Osteoblast (primary cell): Measurements from ENCODE around the gene HELB. TPM values are rescaled to one million over a fixed set of nuclear protein-coding genes. Genes with fewer than 3 reads are reported as not detected.

Experiments
- DNase-seq: peaks from one replicate; pipeline ENCODE4 v3.0.0; 2011; ENCODE audit warnings: low spot score, mixed read lengths; ENCODE audit not compliant: insufficient read length; ENCODE audit errors: missing footprints
- H2AFZ ChIP-seq: 2 replicates; pipeline ENCODE4 v1.6.0; 2011; ENCODE audit warnings: mild to moderate bottlenecking, low read length
- H3K27ac ChIP-seq: 2 replicates; pipeline ENCODE4 v1.5.1; 2011; ENCODE audit warnings: mild to moderate bottlenecking, low read depth, low read length, moderate library complexity
- H3K27me3 ChIP-seq: 2 replicates; pipeline ENCODE4 v1.6.0; 2012; ENCODE audit warnings: mild to moderate bottlenecking, control low read depth, inconsistent platforms, low read length, moderate library complexity; ENCODE audit not compliant: insufficient read depth
- H3K36me3 ChIP-seq: 2 replicates; pipeline ENCODE4 v1.5.1; 2011; ENCODE audit warnings: mild to moderate bottlenecking, low read length, control low read depth, moderate library complexity; ENCODE audit not compliant: insufficient read depth
- H3K4me1 ChIP-seq: 2 replicates; pipeline ENCODE4 v1.5.1; 2011; ENCODE audit warnings: mild to moderate bottlenecking, low read length, control low read depth, moderate library complexity; ENCODE audit not compliant: insufficient read depth
- H3K4me2 ChIP-seq: 2 replicates; pipeline ENCODE4 v1.6.0; 2011; ENCODE audit warnings: mild to moderate bottlenecking, low read length; ENCODE audit not compliant: insufficient read depth
- H3K4me3 ChIP-seq: fragments of 200-600 bp; sonication (generic); 3 replicates; pipeline ENCODE4 v1.5.1; 2012; ENCODE audit warnings: mild to moderate bottlenecking, low read length, inconsistent platforms; ENCODE audit not compliant: insufficient read depth
- H3K79me2 ChIP-seq: 2 replicates; pipeline ENCODE4 v1.6.0; 2012; ENCODE audit warnings: mild to moderate bottlenecking, low read length, control low read depth, inconsistent platforms; ENCODE audit not compliant: insufficient read depth
- H3K9me3 ChIP-seq: 2 replicates; pipeline ENCODE4 v1.5.1; 2011; ENCODE audit warnings: low read depth, low read length, control low read depth
- H4K20me1 ChIP-seq: 2 replicates; pipeline ENCODE4 v1.6.0; 2012; ENCODE audit warnings: mild to moderate bottlenecking, low read length, control low read depth; ENCODE audit not compliant: insufficient read depth
- total RNA-seq: library from RNA; depleted of rRNA; stranded (reverse); fragments of >200 nt; gene quantifications from 2 replicates; pipeline ENCODE4 v1.2.3, GENCODE V29; 2012
- TF ChIP-seq, protein P1 (sequence below): IDR thresholded peaks from 2 replicates; pipeline ENCODE4 v1.5.1; 2011; ENCODE audit warnings: mild to moderate bottlenecking, low read depth, low read length, moderate library complexity; ENCODE audit errors: extremely low read depth

Gene HELB
- total RNA-seq, 1 donor = 2.2 TPM

DNA sequence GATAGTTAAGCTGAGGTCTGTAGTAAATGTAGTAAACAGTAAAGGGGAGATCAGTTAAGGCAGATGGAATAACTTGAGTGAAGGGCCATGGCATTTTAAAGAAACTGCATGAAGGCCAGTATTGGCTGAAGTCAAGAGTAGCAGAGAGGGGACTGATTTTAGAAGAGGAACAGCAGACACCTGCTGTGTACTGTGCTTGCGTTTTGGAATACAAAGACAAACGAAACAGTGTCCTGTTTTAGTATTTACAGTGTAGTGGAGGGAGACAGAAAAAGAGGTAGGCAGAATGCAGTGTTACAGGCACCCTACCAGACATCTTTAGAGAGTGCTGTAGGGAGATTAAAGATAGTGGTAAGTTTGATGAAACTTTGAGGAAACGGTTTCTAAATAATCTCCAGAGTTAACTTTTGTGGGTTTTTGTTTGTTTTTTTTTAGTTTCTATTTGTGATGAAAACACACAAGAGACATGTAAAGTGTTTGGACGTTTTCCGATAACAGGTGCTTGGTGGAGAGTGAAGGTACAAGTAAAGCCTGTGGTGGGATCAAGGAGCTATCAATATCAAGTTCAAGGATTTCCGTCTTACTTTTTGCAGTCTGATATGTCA lies 2.1 kb downstream of the HELB start:
- no peaks in the 10 kb centered on the region for H4K20me1 ChIP-seq
- no peak overlapping the region for H3K4me3 ChIP-seq
- H3K4me1 ChIP-seq = peaks cover 9% of the 10 kb centered on the region
- no peaks in the 10 kb centered on the region for H3K79me2 ChIP-seq
- H3K4me2 ChIP-seq = no peak overlapping the region
- DNase-seq = no peak
- no peaks in the 10 kb centered on the region for H3K9me3 ChIP-seq
- H3K36me3 ChIP-seq = no peaks in the 10 kb centered on the region
- H3K27ac ChIP-seq = no peak overlapping the region
- H3K27me3 ChIP-seq = peaks cover 3% of the 10 kb centered on the region
- TF ChIP-seq, protein P1, sequence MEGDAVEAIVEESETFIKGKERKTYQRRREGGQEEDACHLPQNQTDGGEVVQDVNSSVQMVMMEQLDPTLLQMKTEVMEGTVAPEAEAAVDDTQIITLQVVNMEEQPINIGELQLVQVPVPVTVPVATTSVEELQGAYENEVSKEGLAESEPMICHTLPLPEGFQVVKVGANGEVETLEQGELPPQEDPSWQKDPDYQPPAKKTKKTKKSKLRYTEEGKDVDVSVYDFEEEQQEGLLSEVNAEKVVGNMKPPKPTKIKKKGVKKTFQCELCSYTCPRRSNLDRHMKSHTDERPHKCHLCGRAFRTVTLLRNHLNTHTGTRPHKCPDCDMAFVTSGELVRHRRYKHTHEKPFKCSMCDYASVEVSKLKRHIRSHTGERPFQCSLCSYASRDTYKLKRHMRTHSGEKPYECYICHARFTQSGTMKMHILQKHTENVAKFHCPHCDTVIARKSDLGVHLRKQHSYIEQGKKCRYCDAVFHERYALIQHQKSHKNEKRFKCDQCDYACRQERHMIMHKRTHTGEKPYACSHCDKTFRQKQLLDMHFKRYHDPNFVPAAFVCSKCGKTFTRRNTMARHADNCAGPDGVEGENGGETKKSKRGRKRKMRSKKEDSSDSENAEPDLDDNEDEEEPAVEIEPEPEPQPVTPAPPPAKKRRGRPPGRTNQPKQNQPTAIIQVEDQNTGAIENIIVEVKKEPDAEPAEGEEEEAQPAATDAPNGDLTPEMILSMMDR = no peak
- H2AFZ ChIP-seq = no peak overlapping the region

DNA sequence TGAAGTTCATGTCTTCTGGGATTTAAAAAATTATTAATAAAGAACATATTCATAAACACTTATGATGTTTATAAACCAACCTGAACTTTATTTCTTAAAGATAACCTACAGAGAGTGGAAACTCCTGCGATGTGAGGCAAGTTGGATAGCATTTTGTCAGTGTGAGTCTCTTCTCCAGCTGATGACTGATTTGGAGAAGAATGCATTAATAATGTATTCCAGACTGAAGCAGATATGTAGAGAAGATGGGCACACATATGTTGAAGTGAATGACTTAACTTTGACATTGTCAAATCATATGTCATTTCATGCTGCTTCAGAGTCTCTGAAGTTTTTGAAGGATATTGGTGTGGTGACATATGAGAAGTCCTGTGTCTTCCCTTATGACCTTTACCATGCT lies 7.3 kb downstream of the HELB start:
- H3K36me3 ChIP-seq = no peaks in the 10 kb centered on the region
- no peaks in the 10 kb centered on the region for H3K4me1 ChIP-seq
- no peak overlapping the region for H3K4me3 ChIP-seq
- H3K9me3 ChIP-seq = no peaks in the 10 kb centered on the region
- TF ChIP-seq, protein P1 = no peak
- no peak overlapping the region for H3K27ac ChIP-seq
- H3K79me2 ChIP-seq = no peaks in the 10 kb centered on the region
- H4K20me1 ChIP-seq = no peaks in the 10 kb centered on the region
- H3K4me2 ChIP-seq = no peak overlapping the region
- no peaks in the 10 kb centered on the region for H3K27me3 ChIP-seq
- DNase-seq = no peak
- no peak overlapping the region for H2AFZ ChIP-seq

- no peak for DNase-seq
- Histone ChIP-seq H3K4me2 (no peak overlapping the region), H3K9me3 (no peaks in the 10 kb centered on the region), H3K27me3 (no peaks in the 10 kb centered on the region), H2AFZ (no peak overlapping the region), H3K27ac (no peak overlapping the region), H3K36me3 (no peaks in the 10 kb centered on the region), H3K4me3 (no peak overlapping the region), H4K20me1 (no peaks in the 10 kb centered on the region), H3K79me2 (no peaks in the 10 kb centered on the region), H3K4me1 (no peaks in the 10 kb centered on the region)
- TF ChIP-seq, protein P1 = no peak
Observed at GRCh38 chr12:66312189-66312588, 9.9 kb downstream of the HELB start.

- Histone ChIP-seq H3K27ac (no peak overlapping the region), H3K9me3 (no peaks in the 10 kb centered on the region), H3K4me2 (no peak overlapping the region), H4K20me1 (no peaks in the 10 kb centered on the region), H2AFZ (no peak overlapping the region), H3K4me3 (no peak overlapping the region), H3K27me3 (no peaks in the 10 kb centered on the region), H3K79me2 (no peaks in the 10 kb centered on the region), H3K4me1 (no peaks in the 10 kb centered on the region), H3K36me3 (no peaks in the 10 kb centered on the region)
- TF ChIP-seq, protein P1 = no peak
- peak; percentile 22 for DNase-seq
Observed at GRCh38 chr12:66314278-66314677, 12.0 kb downstream of the HELB start.
